Measurements from ENCODE around the gene MORF4L1. TPM values are rescaled to one million over a fixed set of nuclear protein-coding genes. Genes with fewer than 3 reads are reported as not detected.
"Not testable (repeated sequence)": the region's sequence is repeated elsewhere in the genome, so short reads cannot be mapped to it uniquely, and the experiment has no call there.

MORF4L1 gene
- total RNA-seq, 4 donors from 2014 or later = 279 to 372 (median 286) TPM

DNA sequence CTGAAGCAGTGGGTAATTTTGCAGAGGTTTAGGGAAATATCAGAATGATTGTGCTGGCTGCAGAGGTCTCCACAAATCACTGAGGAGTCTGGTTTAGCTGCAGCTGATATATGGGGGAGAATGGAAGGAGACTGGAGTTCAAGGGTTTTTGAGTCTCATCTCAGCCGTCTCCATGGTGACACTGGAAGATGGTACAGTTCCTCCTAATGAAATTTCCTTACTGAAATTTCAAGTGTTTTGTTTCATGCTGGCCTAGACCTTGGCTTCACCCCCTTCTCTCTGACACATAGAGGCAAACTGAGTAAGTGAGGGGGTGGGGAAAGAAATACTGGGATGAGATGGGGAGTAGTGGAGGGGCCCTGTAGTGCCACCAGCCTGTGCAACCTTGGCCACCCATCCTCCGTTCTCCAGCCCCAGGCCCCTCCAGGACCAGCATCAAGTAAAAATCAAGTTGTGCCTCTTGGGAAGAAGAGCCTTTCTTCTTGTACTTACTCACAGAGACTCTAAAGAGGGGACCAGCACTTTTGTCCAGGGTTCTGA is 17.8 kb upstream of the MORF4L1 start:
- no peak overlapping the region for H3K27ac ChIP-seq
- intact Hi-C loops (cut with DNase I; ENCODE audit: low total_unique reads) = no loop called here

GRCh38 chr15:78855746-78856145 is 16.9 kb upstream of the MORF4L1 start:
- Histone ChIP-seq H3K9me3 (no peaks in the 10 kb centered on the region), H3K27ac (no peak overlapping the region), H3K4me1 (no peaks in the 10 kb centered on the region), H3K36me3 (no peaks in the 10 kb centered on the region), H3K27me3 (no peaks in the 10 kb centered on the region), H3K4me3 (no peak overlapping the region)
- no peak for ATAC-seq
- intact Hi-C loops (cut with DNase I; ENCODE audit: low total_unique reads) = no loop called here
- no peak for TF ChIP-seq POLR2A (IDR thresholded peaks at IDR 0.05)
- TF ChIP-seq CTCF (IDR thresholded peaks at IDR 0.05 in 4 of 5, conservative IDR thresholded peaks at IDR 0.05 in 1 of 5) = no peak
- in situ Hi-C loops (cut with MboI; ENCODE audit: low sequenced_read_pairs in 4 of 4) = no loop called here
- no peak for DNase-seq

More for the DNA sequence above, 17.8 kb upstream of the MORF4L1 start:
- in situ Hi-C loops (cut with MboI; ENCODE audit: low sequenced_read_pairs in 4 of 4) = no loop called here
- Histone ChIP-seq H3K36me3 (no peaks in the 10 kb centered on the region), H3K4me1 (no peaks in the 10 kb centered on the region), H3K4me3 (no peak overlapping the region), H3K9me3 (no peaks in the 10 kb centered on the region), H3K27me3 (no peaks in the 10 kb centered on the region)
- DNase-seq (no peak), ATAC-seq (no peak)
- TF ChIP-seq POLR2A (IDR thresholded peaks at IDR 0.05) = no peak
- no peak for TF ChIP-seq CTCF (IDR thresholded peaks at IDR 0.05 in 4 of 5, conservative IDR thresholded peaks at IDR 0.05 in 1 of 5)

GRCh38 chr15:78859971-78860719 is 12.5 kb upstream of the MORF4L1 start:
- H3K36me3 ChIP-seq = no peaks in the 10 kb centered on the region
- peak overlapping the region; percentile 1 to 51 (median 18) for H3K27ac ChIP-seq
- intact Hi-C loops (cut with DNase I; ENCODE audit: low total_unique reads) = loop anchor here (1.0 kb wide), 2 partner anchors 12 to 324 kb away; partner anchors contain the start of gene MORF4L1
- peak; percentile 25 to 57 (median 40) for TF ChIP-seq CTCF (IDR thresholded peaks at IDR 0.05 in 4 of 5, conservative IDR thresholded peaks at IDR 0.05 in 1 of 5)
- no peak for TF ChIP-seq POLR2A (IDR thresholded peaks at IDR 0.05)
- ATAC-seq = peak; percentile 83 to 88
- in situ Hi-C loops (cut with MboI; ENCODE audit: low sequenced_read_pairs in 4 of 4) = no loop called here
- H3K4me3 ChIP-seq = peak overlapping the region; percentile 43 to 60 (median 56)
- H3K4me1 ChIP-seq = no peaks in the 10 kb centered on the region
- H3K27me3 ChIP-seq = no peaks in the 10 kb centered on the region
- H3K9me3 ChIP-seq = no peaks in the 10 kb centered on the region
- peak; percentile 23 to 57 for DNase-seq

GRCh38 chr15:78865585-78865984 is 7.1 kb upstream of the MORF4L1 start:
- ATAC-seq; H3K9me3 ChIP-seq; H3K27me3 ChIP-seq; in situ Hi-C loops (cut with MboI; ENCODE audit: low sequenced_read_pairs in 4 of 4); intact Hi-C loops (cut with DNase I; ENCODE audit: low total_unique reads); H3K4me1 ChIP-seq; H3K4me3 ChIP-seq; DNase-seq; H3K36me3 ChIP-seq; H3K27ac ChIP-seq: not testable (repeated sequence)

- H3K27me3 ChIP-seq; intact Hi-C loops (cut with DNase I; ENCODE audit: low total_unique reads); H3K36me3 ChIP-seq; H3K9me3 ChIP-seq; H3K4me1 ChIP-seq; ATAC-seq; DNase-seq; H3K4me3 ChIP-seq; H3K27ac ChIP-seq; in situ Hi-C loops (cut with MboI; ENCODE audit: low sequenced_read_pairs in 4 of 4): not testable (repeated sequence)
Observed at GRCh38 chr15:78866031-78866430, 6.7 kb upstream of the MORF4L1 start.

All from gastrocnemius medialis (tissue), 4 donors.